PC-3 (cell line): ENCODE results near the gene UPK3A. TPM values are rescaled to one million over a fixed set of nuclear protein-coding genes. Genes with fewer than 3 reads are reported as not detected.

Experiments used
- ATAC-seq: fragments of 200-7000 bp; cut with Tn5 transposase; 2 replicates; pipeline ENCODE4 v1.9.1; 2020; ENCODE audit warnings: mild to moderate bottlenecking, moderate library complexity
- BruUV-seq: library from RNA; stranded (reverse); fragments of 400-500 nt; replicated peaks from 2 replicates; lab custom pipeline; 2021; lab: Mats Ljungman, UMichigan
- CTCF ChIA-PET: fragments of 300-600 bp; sonication (Branson Sonifier 250); formaldehyde crosslinking; loops from one replicate; lab custom pipeline; 2022; ENCODE audit warnings: antibody characterized with exemption; lab: Charles Lee
- POLR2A ChIA-PET: fragments of 300-600 bp; sonication (Branson Sonifier 250); formaldehyde crosslinking; loops from one replicate; lab custom pipeline; 2022; ENCODE audit warnings: antibody characterized with exemption; ENCODE audit not compliant: unreplicated experiment; lab: Charles Lee
- DNase-seq: peaks from one replicate; pipeline ENCODE4 v3.0.0-alpha.2; 2015
- H2AFZ ChIP-seq: fragments of 300-600 bp; sonication (generic); 2 replicates; pipeline ENCODE4 v1.6.0; 2016; ENCODE audit warnings: antibody characterized with exemption, low read length
- H3F3A ChIP-seq: fragments of 300-600 bp; sonication (generic); one replicate; pipeline ENCODE4 v1.6.0; 2017; ENCODE audit warnings: antibody characterized with exemption, low read length, control low read depth, mild to moderate bottlenecking; ENCODE audit not compliant: unreplicated experiment
- H3K27ac ChIP-seq: fragments of 300-600 bp; sonication (generic); 2 replicates; pipeline ENCODE4 v1.5.1; 2016; ENCODE audit warnings: mild to moderate bottlenecking, low read length
- H3K27me3 ChIP-seq: fragments of 300-600 bp; sonication (generic); 2 replicates; pipeline ENCODE4 v1.6.1; 2016; ENCODE audit warnings: low read length, mixed read lengths
- H3K36me3 ChIP-seq: fragments of 300-600 bp; sonication (generic); 2 replicates; pipeline ENCODE4 v1.6.1; 2016; ENCODE audit warnings: low read depth, mixed run types, low read length, mixed read lengths
- H3K4me1 ChIP-seq: fragments of 300-600 bp; sonication (generic); 2 replicates; pipeline ENCODE4 v1.5.1; 2016; ENCODE audit warnings: low read length; ENCODE audit not compliant: insufficient read depth
- H3K4me2 ChIP-seq: fragments of 300-600 bp; sonication (generic); 2 replicates; pipeline ENCODE4 v1.6.0; 2016; ENCODE audit warnings: low read length
- H3K4me3 ChIP-seq: fragments of 300-600 bp; sonication (generic); 2 replicates; pipeline ENCODE4 v1.5.1; 2016; ENCODE audit warnings: mild to moderate bottlenecking, low read length, mixed read lengths
- H3K79me2 ChIP-seq: fragments of 300-600 bp; sonication (generic); 2 replicates; pipeline ENCODE4 v1.6.1; 2017; ENCODE audit warnings: low read length, mixed read lengths
- H3K9ac ChIP-seq: fragments of 300-600 bp; sonication (generic); 2 replicates; pipeline ENCODE4 v1.6.0; 2016; ENCODE audit warnings: mild to moderate bottlenecking, low read length
- H3K9me2 ChIP-seq: fragments of 300-600 bp; sonication (generic); replicated peaks from 2 replicates; pipeline ENCODE4 v1.6.1; 2016; ENCODE audit warnings: mixed run types, low read length, mixed read lengths
- H3K9me3 ChIP-seq: fragments of 300-600 bp; sonication (generic); 2 replicates; pipeline ENCODE4 v1.6.1; 2016; ENCODE audit warnings: low read length, mixed read lengths
- H4K20me1 ChIP-seq: fragments of 300-600 bp; sonication (generic); 2 replicates; pipeline ENCODE4 v1.6.1; 2016; ENCODE audit warnings: low read length, mixed read lengths
- CTCF ChIP-seq: fragments of 300-600 bp; sonication (generic); conservative IDR thresholded peaks from 2 replicates; pipeline ENCODE4 v1.5.1; 2017; ENCODE audit warnings: antibody characterized with exemption, low read depth, mild to moderate bottlenecking, low read length
- EZH2 ChIP-seq: fragments of 300-600 bp; sonication (generic); IDR thresholded peaks from one replicate; pipeline ENCODE4 v1.6.1; 2017; ENCODE audit warnings: antibody characterized with exemption, mild to moderate bottlenecking, low read length; ENCODE audit not compliant: unreplicated experiment
- EZH2phosphoT487 ChIP-seq: fragments of 300-600 bp; sonication (generic); IDR thresholded peaks from 2 replicates; pipeline ENCODE4 v1.6.1; 2018; ENCODE audit warnings: mild to moderate bottlenecking, antibody characterized with exemption, low read length, borderline replicate concordance
- intact Hi-C: fragments of 100-400 bp; cut with micrococcal nuclease; formaldehyde crosslinking; loops from 2 replicates; pipeline ENCODE4 v1.9.0; 2023
- total RNA-seq: library from RNA; depleted of rRNA; stranded (reverse); fragments of >200 nt; gene quantifications from 2 replicates; pipeline ENCODE4 v1.2.3, GENCODE V29; 2014

The UPK3A gene
- total RNA-seq, 1 experiment from 2014 or later = 1.1 TPM

- Histone ChIP-seq H3K27me3 (no peaks in the 10 kb centered on the region), H3K9me3 (no peaks in the 10 kb centered on the region), H3K4me2 (no peak overlapping the region), H3K4me1 (no peaks in the 10 kb centered on the region), H3K27ac (no peak overlapping the region), H3K36me3 (no peaks in the 10 kb centered on the region), H4K20me1 (no peaks in the 10 kb centered on the region), H2AFZ (no peak overlapping the region), H3K4me3 (no peak overlapping the region), H3F3A (no peaks in the 10 kb centered on the region), H3K79me2 (no peaks in the 10 kb centered on the region), H3K9ac (no peak overlapping the region), H3K9me2 (no peaks in the 10 kb centered on the region)
- intact Hi-C loops = no loop called here
- CTCF ChIA-PET = no interaction called here
- no TSS peak for BruUV-seq
- TF ChIP-seq EZH2 (no peak), CTCF (no peak), EZH2phosphoT487 (no peak)
- DNase-seq (no peak), ATAC-seq (no peak)
- POLR2A ChIA-PET = no interaction called here
Measured at GRCh38 chr22:45261407-45262088, 23.2 kb upstream of the UPK3A start.

- Histone ChIP-seq H3K9me3 (no peaks in the 10 kb centered on the region), H3K36me3 (no peaks in the 10 kb centered on the region), H2AFZ (no peak overlapping the region), H3K9me2 (no peaks in the 10 kb centered on the region), H4K20me1 (no peaks in the 10 kb centered on the region), H3K27me3 (no peaks in the 10 kb centered on the region), H3K4me1 (no peaks in the 10 kb centered on the region), H3K4me2 (no peak overlapping the region), H3K79me2 (no peaks in the 10 kb centered on the region), H3K4me3 (no peak overlapping the region), H3F3A (no peaks in the 10 kb centered on the region), H3K27ac (no peak overlapping the region), H3K9ac (no peak overlapping the region)
- ATAC-seq (no peak), DNase-seq (no peak)
- intact Hi-C loops = no loop called here
- no TSS peak for BruUV-seq
- ChIA-PET POLR2A (no interaction called here), CTCF (no interaction called here)
- TF ChIP-seq CTCF = no peak
- no peak for TF ChIP-seq EZH2
- TF ChIP-seq EZH2phosphoT487 = no peak
Measured at GRCh38 chr22:45262195-45262930, 22.4 kb upstream of the UPK3A start.

- no peaks in the 10 kb centered on the region for H4K20me1 ChIP-seq
- no peak overlapping the region for H3K9ac ChIP-seq
- DNase-seq = no peak
- H3K27me3 ChIP-seq = no peaks in the 10 kb centered on the region
- H3K4me1 ChIP-seq = no peaks in the 10 kb centered on the region
- intact Hi-C loops = no loop called here
- H3K9me2 ChIP-seq = no peaks in the 10 kb centered on the region
- TF ChIP-seq EZH2phosphoT487 (no peak), EZH2 (no peak), CTCF (no peak)
- POLR2A ChIA-PET = no interaction called here
- H3K79me2 ChIP-seq = no peaks in the 10 kb centered on the region
- no peak overlapping the region for H3K4me2 ChIP-seq
- no peaks in the 10 kb centered on the region for H3K9me3 ChIP-seq
- no peak overlapping the region for H2AFZ ChIP-seq
- CTCF ChIA-PET = no interaction called here
- H3F3A ChIP-seq = no peaks in the 10 kb centered on the region
- no peak overlapping the region for H3K4me3 ChIP-seq
- ATAC-seq = no peak
- no TSS peak for BruUV-seq
- no peaks in the 10 kb centered on the region for H3K36me3 ChIP-seq
- no peak overlapping the region for H3K27ac ChIP-seq
Measured at GRCh38 chr22:45262931-45263462, 21.8 kb upstream of the UPK3A start.
